ENCODE results near the gene PPM1H.
"Not testable (repeated sequence)": the region's sequence is repeated elsewhere in the genome, so short reads cannot be mapped to it uniquely, and the experiment has no call there.

Gene PPM1H

DNA sequence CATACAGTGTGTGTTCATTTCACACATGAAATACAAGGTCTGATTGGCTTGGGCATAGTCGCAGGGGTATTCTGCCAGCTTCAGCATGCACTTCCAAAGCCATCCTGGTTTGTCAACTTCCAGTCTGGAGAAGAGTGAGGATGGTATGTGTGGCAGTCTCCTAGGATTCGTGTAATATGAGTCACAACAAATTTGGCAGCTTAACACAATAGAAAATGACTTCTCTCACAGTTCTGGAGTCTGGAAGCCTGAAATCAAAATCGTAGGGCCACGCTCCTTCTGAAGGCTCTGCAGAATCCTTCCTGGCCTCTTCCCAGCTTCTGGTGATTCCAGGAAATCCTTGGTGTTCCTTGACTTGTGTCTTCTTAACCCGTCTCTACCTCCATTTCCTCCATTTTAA, 167.5 kb downstream of the PPM1H start:
- Histone ChIP-seq H3K4me1 (ENCODE audit: control insufficient read depth, insufficient read depth, low read length, poor library complexity, severe bottlenecking) (no peaks in the 10 kb centered on the region), H3K9me3 (ENCODE audit: control insufficient read depth, low read length) (no peaks in the 10 kb centered on the region), H3K4me3 (ENCODE audit: insufficient read depth, low read depth, low read length, poor library complexity, severe bottlenecking) (no peak overlapping the region), H3K36me3 (ENCODE audit: control insufficient read depth, insufficient read depth, low read length) (no peaks in the 10 kb centered on the region), H3K27ac (ENCODE audit: insufficient read depth, low read length, poor library complexity, severe bottlenecking) (no peak overlapping the region), H3K27me3 (replicated peaks; ENCODE audit: control insufficient read depth, insufficient read depth, low read length, poor library complexity, severe bottlenecking) (no peaks in the 10 kb centered on the region)
- no peak for DNase-seq

DNA sequence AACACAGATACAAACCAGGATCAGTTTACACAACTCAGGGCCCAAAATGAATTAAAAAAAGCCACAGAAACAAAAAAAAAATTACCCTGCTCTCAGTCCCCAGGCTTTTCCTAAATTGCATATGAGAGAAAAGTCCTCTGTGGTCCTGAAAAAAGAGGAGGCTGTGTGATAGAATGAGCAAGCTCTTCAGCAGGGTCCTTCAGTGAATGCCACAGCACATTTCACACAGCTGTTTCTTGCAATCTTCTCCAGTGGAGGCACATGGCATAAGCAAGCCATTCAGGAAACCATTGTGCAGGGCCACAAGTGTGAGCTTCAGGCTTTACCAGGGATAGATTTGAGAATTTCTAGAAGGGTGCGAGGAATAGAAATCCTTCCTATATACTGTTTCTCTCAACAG, 168.5 kb downstream of the PPM1H start:
- H3K4me3 ChIP-seq (ENCODE audit: insufficient read depth, low read depth, low read length, poor library complexity, severe bottlenecking), result no peak overlapping the region

DNA sequence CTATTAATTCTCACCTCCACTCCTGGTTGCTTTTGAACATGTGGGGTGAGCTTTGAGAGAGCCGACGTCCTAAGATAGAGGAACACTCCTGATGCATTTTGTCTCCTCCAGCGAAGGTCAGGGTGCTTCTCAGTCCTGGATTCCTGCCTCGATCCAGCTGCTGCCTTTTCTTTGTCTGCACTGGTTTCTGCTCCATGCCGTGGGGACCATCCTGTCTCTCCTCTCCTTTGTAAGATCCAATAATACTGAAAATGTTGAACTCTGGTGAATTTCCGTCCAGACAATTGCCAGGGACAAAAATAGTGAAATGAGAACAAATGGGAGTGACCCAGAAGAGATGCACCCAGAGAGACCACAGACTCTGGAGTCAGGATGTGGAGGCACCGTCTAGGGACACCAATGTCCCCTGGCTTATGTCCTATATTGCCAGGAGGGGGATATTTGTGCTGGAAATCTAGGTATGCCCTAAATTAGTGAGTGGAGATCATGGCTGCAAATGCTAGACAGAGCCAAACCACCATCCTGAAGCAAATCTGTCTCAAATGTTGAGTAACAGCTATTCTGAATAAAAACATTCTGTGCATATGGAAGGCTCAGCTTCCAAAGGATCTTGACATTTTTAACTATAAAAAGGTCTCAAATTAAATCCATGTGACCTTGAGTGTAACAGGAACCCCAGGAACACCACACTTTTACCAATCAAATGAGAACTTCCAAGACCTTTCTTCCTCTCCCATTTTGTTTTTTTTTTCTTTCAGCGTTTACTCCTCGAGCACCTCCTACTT, 170.9 kb downstream of the PPM1H start:
- no peaks in the 10 kb centered on the region for H3K36me3 ChIP-seq (ENCODE audit: control insufficient read depth, insufficient read depth, low read length)
- H3K27ac ChIP-seq (ENCODE audit: insufficient read depth, low read length, poor library complexity, severe bottlenecking), result no peak overlapping the region
- H3K27me3 ChIP-seq (replicated peaks; ENCODE audit: control insufficient read depth, insufficient read depth, low read length, poor library complexity, severe bottlenecking), result no peaks in the 10 kb centered on the region
- DNase-seq, result no peak
- no peaks in the 10 kb centered on the region for H3K4me1 ChIP-seq (ENCODE audit: control insufficient read depth, insufficient read depth, low read length, poor library complexity, severe bottlenecking)
- H3K4me3 ChIP-seq (ENCODE audit: insufficient read depth, low read depth, low read length, poor library complexity, severe bottlenecking), result no peak overlapping the region
- no peaks in the 10 kb centered on the region for H3K9me3 ChIP-seq (ENCODE audit: control insufficient read depth, low read length)

More for the DNA sequence above, 168.5 kb downstream of the PPM1H start:
- no peaks in the 10 kb centered on the region for H3K4me1 ChIP-seq (ENCODE audit: control insufficient read depth, insufficient read depth, low read length, poor library complexity, severe bottlenecking)
- H3K36me3 ChIP-seq (ENCODE audit: control insufficient read depth, insufficient read depth, low read length), result no peaks in the 10 kb centered on the region
- no peaks in the 10 kb centered on the region for H3K27me3 ChIP-seq (replicated peaks; ENCODE audit: control insufficient read depth, insufficient read depth, low read length, poor library complexity, severe bottlenecking)
- H3K27ac ChIP-seq (ENCODE audit: insufficient read depth, low read length, poor library complexity, severe bottlenecking), result no peak overlapping the region
- H3K9me3 ChIP-seq (ENCODE audit: control insufficient read depth, low read length), result no peaks in the 10 kb centered on the region
- no peak for DNase-seq

DNA sequence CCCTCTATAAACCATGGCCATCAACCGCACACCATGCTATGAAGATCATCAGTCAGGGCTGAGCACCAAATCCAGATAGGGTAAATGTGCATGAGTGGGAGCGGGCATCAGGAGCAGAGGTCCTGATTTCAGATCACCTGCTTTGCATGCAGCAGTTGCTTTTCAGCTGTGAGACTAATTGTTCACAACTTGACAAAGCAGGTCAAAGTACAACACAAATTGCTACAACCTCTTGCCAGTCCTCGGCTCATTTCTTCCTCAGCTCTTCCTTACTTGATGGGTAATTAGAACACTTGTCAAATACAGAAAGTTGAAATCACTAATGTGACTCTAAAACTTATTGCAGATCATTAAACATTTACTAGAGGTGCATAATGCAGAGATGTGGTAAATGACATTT, 171.6 kb downstream of the PPM1H start:
- H3K4me3 ChIP-seq (ENCODE audit: insufficient read depth, low read depth, low read length, poor library complexity, severe bottlenecking), result no peak overlapping the region
- H3K27me3 ChIP-seq (replicated peaks; ENCODE audit: control insufficient read depth, insufficient read depth, low read length, poor library complexity, severe bottlenecking), result no peaks in the 10 kb centered on the region
- H3K27ac ChIP-seq (ENCODE audit: insufficient read depth, low read length, poor library complexity, severe bottlenecking), result no peak overlapping the region
- no peaks in the 10 kb centered on the region for H3K9me3 ChIP-seq (ENCODE audit: control insufficient read depth, low read length)
- H3K4me1 ChIP-seq (ENCODE audit: control insufficient read depth, insufficient read depth, low read length, poor library complexity, severe bottlenecking), result no peaks in the 10 kb centered on the region
- DNase-seq, result no peak
- no peaks in the 10 kb centered on the region for H3K36me3 ChIP-seq (ENCODE audit: control insufficient read depth, insufficient read depth, low read length)

DNA sequence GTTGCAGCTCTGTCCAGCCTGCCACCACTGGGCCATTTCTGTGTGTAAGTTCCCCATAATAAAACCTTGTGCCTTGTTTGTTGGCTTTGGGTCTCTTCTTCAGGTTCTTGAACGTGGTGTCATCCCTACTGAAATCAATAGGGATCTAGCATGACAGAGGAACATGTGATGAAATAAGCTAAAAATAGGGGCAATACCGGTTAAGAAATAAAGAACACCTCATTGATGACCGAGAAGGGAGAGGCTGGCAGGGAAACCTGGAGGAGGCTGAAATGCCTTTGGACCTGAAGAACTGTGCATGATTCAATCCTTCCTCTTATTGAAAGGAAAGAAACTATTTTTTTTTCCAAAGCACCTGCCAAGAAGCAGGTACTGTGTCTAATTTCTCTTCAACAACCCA, 172.3 kb downstream of the PPM1H start:
- no peaks in the 10 kb centered on the region for H3K36me3 ChIP-seq (ENCODE audit: control insufficient read depth, insufficient read depth, low read length)
- H3K4me3 ChIP-seq (ENCODE audit: insufficient read depth, low read depth, low read length, poor library complexity, severe bottlenecking), result no peak overlapping the region
- no peaks in the 10 kb centered on the region for H3K4me1 ChIP-seq (ENCODE audit: control insufficient read depth, insufficient read depth, low read length, poor library complexity, severe bottlenecking)
- H3K9me3 ChIP-seq (ENCODE audit: control insufficient read depth, low read length), result no peaks in the 10 kb centered on the region
- no peak overlapping the region for H3K27ac ChIP-seq (ENCODE audit: insufficient read depth, low read length, poor library complexity, severe bottlenecking)
- DNase-seq, result no peak
- H3K27me3 ChIP-seq (replicated peaks; ENCODE audit: control insufficient read depth, insufficient read depth, low read length, poor library complexity, severe bottlenecking), result no peaks in the 10 kb centered on the region

DNA sequence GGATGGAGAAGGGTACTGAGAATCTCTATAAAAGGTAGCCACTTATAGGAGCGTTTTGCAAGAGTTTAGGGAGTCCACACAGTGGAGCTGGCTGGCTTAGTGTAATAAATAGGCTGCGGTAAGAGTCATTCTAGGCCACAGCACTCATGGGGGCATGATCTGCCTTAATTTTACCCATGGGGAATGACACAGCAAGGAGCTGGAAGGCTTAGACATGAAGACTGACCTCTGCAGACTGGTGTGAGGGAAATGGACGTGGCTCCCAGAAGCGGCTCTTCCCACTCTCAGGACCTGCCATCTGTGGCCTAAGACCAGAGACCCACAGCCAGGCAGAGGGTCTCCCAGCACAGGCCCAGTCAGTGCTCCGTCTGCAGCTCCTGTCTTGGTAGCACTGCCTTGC, 173.3 kb downstream of the PPM1H start:
- Histone ChIP-seq H3K36me3 (ENCODE audit: control insufficient read depth, insufficient read depth, low read length) (no peaks in the 10 kb centered on the region), H3K4me1 (ENCODE audit: control insufficient read depth, insufficient read depth, low read length, poor library complexity, severe bottlenecking) (no peaks in the 10 kb centered on the region), H3K27me3 (replicated peaks; ENCODE audit: control insufficient read depth, insufficient read depth, low read length, poor library complexity, severe bottlenecking) (no peaks in the 10 kb centered on the region), H3K4me3 (ENCODE audit: insufficient read depth, low read depth, low read length, poor library complexity, severe bottlenecking) (no peak overlapping the region), H3K27ac (ENCODE audit: insufficient read depth, low read length, poor library complexity, severe bottlenecking) (no peak overlapping the region), H3K9me3 (ENCODE audit: control insufficient read depth, low read length) (no peaks in the 10 kb centered on the region)
- DNase-seq, result no peak

DNA sequence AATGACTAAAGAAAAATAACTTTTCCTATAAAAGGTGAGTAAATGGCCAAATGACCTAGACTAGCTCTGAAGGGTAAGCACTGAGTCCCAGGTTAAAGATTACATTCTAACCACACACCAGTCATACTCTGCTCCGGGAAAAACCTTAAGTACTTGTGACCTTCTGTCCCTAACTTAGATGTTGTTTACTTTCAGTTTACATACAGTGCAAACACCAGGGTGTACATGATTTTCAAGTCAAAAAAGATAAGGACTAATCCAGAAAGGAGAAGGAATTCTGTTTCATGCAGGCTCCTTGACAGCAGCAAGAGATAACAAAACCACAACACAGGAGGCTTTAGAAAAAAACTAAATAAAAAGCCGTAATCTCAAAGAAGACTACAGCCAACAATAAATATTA, 174.2 kb downstream of the PPM1H start:
- Histone ChIP-seq H3K4me1 (ENCODE audit: control insufficient read depth, insufficient read depth, low read length, poor library complexity, severe bottlenecking) (no peaks in the 10 kb centered on the region), H3K9me3 (ENCODE audit: control insufficient read depth, low read length) (no peaks in the 10 kb centered on the region), H3K36me3 (ENCODE audit: control insufficient read depth, insufficient read depth, low read length) (no peaks in the 10 kb centered on the region), H3K4me3 (ENCODE audit: insufficient read depth, low read depth, low read length, poor library complexity, severe bottlenecking) (no peak overlapping the region), H3K27me3 (replicated peaks; ENCODE audit: control insufficient read depth, insufficient read depth, low read length, poor library complexity, severe bottlenecking) (no peaks in the 10 kb centered on the region), H3K27ac (ENCODE audit: insufficient read depth, low read length, poor library complexity, severe bottlenecking) (no peak overlapping the region)
- DNase-seq, result no peak

DNA sequence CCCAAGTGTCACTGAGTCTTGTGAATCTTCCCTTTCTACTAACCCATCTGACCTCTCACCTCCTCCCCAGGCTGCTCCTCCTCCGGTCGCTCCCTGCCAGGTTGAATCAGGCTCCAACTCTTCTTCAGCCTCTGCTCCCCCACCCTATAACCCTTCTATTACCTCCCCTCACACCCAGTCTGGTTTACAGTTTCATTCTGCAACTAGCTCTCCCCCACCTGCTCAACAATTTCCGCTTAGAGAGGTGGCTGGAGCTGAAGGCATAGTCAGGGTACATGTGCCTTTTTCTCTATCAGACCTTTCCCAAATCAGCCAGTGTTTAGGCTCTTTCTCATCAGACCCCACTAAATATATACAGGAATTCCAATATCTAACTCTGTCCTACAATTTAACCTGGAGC, 174.6 kb downstream of the PPM1H start:
- not testable (repeated sequence) for H3K4me1 ChIP-seq (ENCODE audit: control insufficient read depth, insufficient read depth, low read length, poor library complexity, severe bottlenecking); DNase-seq

DNA sequence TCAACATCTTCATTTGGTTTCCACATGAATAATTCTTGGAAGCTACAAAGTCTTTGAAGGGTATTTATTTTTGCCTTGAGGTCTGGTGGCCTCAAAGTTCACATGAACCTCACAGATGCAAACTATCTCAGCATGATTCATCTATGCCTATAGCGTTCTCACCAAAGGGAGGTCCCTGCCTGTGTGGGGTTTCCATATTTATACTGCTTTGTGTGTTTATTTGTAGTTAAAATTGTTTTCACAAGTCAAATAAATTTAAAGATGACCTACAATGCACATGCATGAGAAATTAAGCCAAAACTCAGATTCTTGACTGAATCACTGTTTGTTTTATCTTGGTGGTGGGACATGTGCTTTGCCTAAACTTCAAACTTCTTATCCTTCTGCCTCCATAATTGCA, 176.7 kb downstream of the PPM1H start:
- Histone ChIP-seq H3K4me1 (ENCODE audit: control insufficient read depth, insufficient read depth, low read length, poor library complexity, severe bottlenecking) (no peaks in the 10 kb centered on the region), H3K27me3 (replicated peaks; ENCODE audit: control insufficient read depth, insufficient read depth, low read length, poor library complexity, severe bottlenecking) (no peaks in the 10 kb centered on the region), H3K36me3 (ENCODE audit: control insufficient read depth, insufficient read depth, low read length) (no peaks in the 10 kb centered on the region), H3K4me3 (ENCODE audit: insufficient read depth, low read depth, low read length, poor library complexity, severe bottlenecking) (no peak overlapping the region), H3K27ac (ENCODE audit: insufficient read depth, low read length, poor library complexity, severe bottlenecking) (no peak overlapping the region), H3K9me3 (ENCODE audit: control insufficient read depth, low read length) (no peaks in the 10 kb centered on the region)
- no peak for DNase-seq

More for the DNA sequence above, 174.6 kb downstream of the PPM1H start:
- not testable (repeated sequence) for H3K27me3 ChIP-seq (replicated peaks; ENCODE audit: control insufficient read depth, insufficient read depth, low read length, poor library complexity, severe bottlenecking); H3K9me3 ChIP-seq (ENCODE audit: control insufficient read depth, low read length); H3K36me3 ChIP-seq (ENCODE audit: control insufficient read depth, insufficient read depth, low read length); H3K4me3 ChIP-seq (ENCODE audit: insufficient read depth, low read depth, low read length, poor library complexity, severe bottlenecking); H3K27ac ChIP-seq (ENCODE audit: insufficient read depth, low read length, poor library complexity, severe bottlenecking)

DNA sequence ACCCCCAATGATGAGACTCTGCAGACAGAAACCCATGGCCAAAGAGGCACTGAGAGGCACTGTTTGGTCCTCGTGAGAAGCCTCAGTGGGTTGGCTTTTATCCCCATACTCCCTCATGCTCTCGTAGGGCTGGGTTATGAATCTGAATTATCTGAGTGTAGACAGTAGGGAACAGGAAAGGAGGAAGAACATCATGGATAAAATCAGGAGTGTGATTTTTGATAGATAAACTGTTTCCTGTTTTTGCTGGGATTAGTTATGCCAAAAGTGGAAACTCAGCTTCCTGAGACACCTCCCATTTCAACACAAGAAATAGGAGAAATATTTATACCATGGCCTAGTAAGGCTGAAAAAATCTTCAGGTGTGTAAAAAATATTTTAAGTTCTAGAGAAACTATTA, 177.9 kb downstream of the PPM1H start:
- DNase-seq, result no peak
- no peaks in the 10 kb centered on the region for H3K9me3 ChIP-seq (ENCODE audit: control insufficient read depth, low read length)
- H3K4me1 ChIP-seq (ENCODE audit: control insufficient read depth, insufficient read depth, low read length, poor library complexity, severe bottlenecking), result no peaks in the 10 kb centered on the region
- H3K27ac ChIP-seq (ENCODE audit: insufficient read depth, low read length, poor library complexity, severe bottlenecking), result no peak overlapping the region
- H3K4me3 ChIP-seq (ENCODE audit: insufficient read depth, low read depth, low read length, poor library complexity, severe bottlenecking), result no peak overlapping the region
- no peaks in the 10 kb centered on the region for H3K27me3 ChIP-seq (replicated peaks; ENCODE audit: control insufficient read depth, insufficient read depth, low read length, poor library complexity, severe bottlenecking)
- H3K36me3 ChIP-seq (ENCODE audit: control insufficient read depth, insufficient read depth, low read length), result no peaks in the 10 kb centered on the region

Data from effector memory CD4-positive, alpha-beta T cell (primary cell).